Measurements from ENCODE around the gene BICRAL.

DNA sequence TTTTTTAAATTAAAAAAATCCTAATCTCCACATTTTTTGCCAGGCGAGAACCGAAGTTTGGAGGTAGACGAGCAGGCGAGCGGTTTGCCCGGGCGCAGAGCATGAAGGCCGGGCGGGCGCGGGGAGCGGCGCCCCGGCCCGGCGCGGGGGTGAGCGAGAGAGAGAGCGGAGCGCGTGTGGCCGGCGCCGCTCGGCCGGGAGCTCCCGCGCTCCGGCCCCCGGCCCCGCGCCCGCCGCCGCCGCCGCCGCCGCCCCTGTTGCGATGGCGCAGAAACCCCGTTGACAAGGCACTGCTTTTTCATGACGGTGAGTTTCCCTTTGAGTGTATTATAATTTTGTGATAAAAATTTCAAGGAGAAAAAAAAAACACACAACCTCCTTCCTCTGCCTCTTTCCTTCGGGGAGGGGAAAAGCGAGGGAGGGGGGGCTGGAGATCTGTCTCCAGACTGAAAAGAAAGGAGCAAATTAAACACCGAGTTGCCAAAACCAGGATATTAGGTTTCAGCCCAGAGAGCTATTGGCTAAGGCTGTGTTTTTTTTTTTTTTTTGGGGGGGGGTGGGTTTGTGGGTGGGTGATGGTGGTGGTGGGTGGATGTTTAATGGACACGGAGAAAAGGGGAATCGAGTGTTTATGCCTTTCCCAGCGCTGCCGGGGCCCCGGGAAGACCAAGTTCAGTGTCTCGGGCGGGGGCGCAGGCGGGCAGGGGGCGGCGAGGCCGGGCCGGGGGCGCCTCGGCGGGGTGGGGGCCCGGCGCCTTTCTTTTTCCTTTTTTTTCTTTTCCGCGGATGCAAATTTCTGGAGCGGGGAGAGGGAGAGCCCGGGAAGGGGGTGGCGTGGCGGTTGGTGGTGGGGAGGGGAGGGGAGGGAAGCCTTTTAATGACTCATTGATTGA is at the start of gene BICRAL:
- TF ChIP-seq POLR2AphosphoS5 (IDR thresholded peaks at IDR 0.05) (peak in 1 of 3 donors; percentile 29), EP300 (IDR thresholded peaks at IDR 0.05; ENCODE audit: low read depth) (no peak), POLR2A (IDR thresholded peaks at IDR 0.05) (no peak)
- TF ChIP-seq, protein P1, sequence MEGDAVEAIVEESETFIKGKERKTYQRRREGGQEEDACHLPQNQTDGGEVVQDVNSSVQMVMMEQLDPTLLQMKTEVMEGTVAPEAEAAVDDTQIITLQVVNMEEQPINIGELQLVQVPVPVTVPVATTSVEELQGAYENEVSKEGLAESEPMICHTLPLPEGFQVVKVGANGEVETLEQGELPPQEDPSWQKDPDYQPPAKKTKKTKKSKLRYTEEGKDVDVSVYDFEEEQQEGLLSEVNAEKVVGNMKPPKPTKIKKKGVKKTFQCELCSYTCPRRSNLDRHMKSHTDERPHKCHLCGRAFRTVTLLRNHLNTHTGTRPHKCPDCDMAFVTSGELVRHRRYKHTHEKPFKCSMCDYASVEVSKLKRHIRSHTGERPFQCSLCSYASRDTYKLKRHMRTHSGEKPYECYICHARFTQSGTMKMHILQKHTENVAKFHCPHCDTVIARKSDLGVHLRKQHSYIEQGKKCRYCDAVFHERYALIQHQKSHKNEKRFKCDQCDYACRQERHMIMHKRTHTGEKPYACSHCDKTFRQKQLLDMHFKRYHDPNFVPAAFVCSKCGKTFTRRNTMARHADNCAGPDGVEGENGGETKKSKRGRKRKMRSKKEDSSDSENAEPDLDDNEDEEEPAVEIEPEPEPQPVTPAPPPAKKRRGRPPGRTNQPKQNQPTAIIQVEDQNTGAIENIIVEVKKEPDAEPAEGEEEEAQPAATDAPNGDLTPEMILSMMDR (IDR thresholded peaks at IDR 0.05), result no peak
